Left renal pelvis (tissue), 4 donors: ENCODE results near the gene IRGC. TPM values are rescaled to one million over a fixed set of nuclear protein-coding genes. Genes with fewer than 3 reads are reported as not detected.

Source experiments
- DNase-seq, 4 donors: peaks; one replicate each; pipeline ENCODE4 v3.0.0-alpha.2; 2013; ENCODE audit warnings: low read depth in 4 of 4, low spot score in 3 of 4
- polyA plus RNA-seq, 4 donors: library from polyadenylated mRNA; unstranded; fragments of 120-200 nt; gene quantifications; one replicate each; pipeline ENCODE4 v1.2.1, GENCODE V29; 2013; ENCODE audit not compliant: insufficient read length in 4 of 4

IRGC gene
- polyA plus RNA-seq, 4 donors, result not detected

DNA sequence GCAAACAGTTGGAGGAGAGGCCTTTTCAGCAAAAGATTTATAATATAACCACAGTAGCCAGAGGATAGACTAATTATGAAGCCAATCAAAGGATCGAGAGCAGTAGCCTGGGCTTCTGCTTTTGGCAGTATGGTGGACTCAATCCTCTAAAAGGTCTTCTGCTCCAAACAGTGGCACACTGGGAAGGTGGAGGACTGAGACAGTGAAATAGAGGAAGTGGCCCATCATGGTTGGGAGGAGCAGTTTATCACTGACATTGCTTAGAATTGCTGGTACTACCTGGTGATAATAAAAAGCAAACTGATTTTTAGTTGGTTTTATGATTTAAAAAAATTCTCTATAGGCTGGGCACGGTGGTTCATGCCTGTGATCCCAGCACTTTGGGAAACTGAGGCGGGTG, 25.0 kb upstream of the IRGC start:
- no peak for DNase-seq

DNA sequence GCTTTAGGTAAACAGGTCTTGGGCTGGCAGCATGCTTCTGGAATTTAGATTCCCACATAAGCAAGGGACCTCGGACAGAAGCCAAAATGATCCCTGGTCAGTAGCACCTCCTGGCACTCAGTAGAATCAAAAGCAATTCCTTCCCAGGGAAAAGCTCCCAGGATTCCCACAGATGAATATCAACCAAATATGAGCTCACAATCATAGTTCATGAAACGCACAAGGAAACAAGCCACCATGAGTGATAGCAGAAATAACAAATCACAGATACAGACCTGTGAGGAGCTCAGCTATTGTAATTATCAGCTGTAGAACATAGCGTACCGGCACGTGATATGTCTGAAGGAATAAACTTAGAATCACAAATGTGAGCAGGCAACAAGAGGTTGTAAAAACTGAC, 24.1 kb upstream of the IRGC start:
- DNase-seq, result no peak

DNA sequence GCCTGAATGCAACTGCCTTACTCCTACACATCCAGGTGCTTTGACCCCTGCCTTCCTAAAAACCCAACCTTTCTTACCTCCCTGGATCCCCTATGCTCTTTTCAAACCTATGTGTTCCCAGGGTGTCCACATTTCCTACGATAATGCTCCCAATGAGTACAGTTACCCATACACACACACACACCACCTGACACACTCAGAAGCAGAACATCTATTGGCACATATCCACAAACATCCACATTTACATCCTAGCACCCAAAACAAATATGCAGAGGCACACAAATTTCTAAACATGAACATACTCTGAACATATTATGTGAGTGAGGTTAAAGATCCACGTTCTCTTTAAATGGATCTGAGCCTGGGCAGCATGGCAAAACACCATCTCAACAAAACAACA, 23.5 kb upstream of the IRGC start:
- DNase-seq, result no peak

DNA sequence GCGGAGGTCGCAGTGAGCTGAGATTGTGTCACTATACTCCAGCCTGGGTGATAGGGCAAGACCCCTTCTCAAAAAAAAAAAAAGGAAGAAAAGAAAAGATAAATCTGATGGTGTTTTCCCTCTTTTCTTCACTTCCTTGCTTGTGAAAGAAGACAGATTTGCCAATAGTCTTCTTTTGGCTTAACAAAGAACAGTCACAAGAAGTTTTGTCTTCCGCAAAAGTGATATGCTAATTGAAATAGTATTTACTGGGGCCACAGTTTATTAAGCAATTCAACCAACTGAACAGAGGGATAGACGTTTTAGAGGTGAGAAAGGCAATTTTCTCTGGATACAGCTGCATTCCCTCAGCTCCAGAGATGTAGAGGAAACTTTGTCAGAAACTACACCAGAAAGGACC, 23.0 kb upstream of the IRGC start:
- no peak for DNase-seq

DNA sequence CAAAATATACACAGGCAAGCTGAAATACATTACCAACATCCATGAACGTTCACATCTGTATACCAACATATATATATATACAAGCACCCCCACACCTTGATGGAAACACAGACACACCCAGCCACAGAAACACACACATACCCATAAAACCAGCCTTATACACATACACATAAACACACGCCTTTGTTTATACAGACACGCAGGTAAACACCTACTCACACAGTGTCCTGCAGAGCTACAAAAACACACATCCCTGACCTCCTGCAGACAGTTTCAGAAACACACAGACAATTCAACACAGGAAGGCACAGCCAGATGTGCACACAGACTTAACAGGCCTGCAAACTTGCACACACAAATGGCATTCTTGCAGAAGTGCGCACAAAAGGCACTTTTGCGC, 21.3 kb upstream of the IRGC start:
- DNase-seq, result no peak

DNA sequence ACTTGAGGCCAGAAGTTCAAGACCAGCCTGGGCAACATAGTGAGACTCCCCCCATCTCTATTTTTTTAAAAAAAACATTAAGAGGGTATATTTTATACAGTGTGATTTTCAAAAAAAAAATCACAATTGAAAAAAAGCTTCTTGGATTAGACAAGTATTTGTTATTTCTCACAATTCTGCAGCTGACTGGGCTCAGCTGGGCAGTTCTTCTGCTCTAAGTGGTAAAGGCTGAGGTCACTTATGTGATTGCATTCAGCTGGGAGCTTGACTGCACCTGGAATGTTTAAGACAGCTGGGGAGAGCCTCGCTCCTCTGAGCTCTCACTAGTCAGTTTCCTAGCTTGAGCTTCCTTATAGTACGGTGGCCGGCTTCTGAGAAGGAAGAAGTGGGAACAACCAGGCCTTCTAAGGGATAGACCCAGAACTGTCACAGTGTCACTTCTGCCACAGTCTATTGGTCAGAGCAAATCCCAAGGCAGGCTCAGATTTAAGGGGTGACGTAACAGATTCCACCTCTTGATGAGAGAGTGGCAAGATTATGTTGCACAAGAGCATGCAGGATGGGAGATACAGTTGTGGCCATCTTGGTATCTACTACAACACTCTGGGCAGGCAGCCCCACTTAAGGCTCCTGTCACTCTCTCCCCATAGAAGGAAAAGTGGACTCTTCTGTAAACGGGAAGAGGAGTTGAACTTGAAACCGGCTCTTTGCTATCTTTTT, 19.7 kb upstream of the IRGC start:
- no peak for DNase-seq

DNA sequence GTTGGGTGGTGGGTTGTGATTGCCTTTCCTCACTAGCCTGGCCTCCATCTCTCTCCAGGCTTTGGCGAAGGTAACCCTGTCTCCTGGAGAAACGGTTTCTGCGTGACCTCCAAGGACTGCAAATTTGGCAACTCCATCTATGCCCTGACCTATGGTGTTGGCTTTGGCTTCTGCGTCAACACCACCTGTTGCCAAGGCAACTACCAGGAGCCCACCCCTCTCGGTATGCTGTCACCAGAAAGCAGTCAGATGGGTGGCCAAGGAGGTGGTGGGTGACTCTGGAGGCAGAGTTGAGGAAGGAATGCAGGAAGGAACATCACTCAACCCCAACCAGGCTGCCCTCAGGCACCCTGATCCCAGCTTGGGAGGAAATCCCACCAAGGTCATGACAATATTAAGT, 18.6 kb upstream of the IRGC start:
- no peak for DNase-seq

DNA sequence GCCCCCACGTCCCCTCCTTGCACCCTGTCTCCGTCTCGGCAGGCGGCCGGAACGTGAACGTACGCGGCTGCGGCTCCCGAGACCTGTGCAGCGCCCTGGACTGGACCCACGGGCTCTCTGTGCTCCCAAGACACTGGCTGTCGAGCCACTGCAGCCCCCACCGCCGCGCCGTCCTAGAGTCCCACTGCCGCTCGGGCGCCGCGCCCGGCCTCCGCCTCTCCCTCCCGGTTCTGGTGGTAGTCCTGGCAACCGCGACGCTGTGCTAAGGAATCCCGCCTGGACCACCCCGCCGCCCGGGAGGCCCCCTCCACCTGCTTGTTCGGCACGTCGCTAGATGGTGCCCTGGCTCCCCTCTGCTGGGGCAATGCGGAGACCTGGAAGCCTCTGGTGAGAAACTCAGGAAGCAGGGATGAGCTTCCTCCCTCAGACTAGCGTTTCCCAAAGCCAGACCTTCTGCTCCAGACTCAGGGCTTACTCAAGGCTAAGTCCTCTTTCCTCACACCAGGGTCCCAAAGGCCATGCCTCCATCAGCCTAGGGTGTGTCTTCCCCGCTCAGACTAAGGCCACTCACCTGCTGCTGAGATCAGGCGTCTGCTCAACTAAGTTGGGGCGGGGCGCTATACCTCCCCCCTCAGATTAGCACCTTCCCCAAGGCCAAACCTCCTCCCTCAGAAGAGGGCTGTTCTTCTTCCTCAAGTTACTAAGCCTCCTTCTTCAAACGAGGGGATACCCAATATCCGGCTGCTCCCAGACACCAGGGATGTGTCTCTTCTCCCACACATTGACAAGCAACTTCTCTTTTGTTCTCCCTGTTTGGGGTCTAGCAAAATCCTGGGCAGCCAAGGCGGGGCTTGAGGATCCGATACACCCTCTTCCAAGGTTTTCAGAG, 16.1 kb upstream of the IRGC start:
- peak in 3 of 4 donors; percentile 14 to 29 (median 27) for DNase-seq

DNA sequence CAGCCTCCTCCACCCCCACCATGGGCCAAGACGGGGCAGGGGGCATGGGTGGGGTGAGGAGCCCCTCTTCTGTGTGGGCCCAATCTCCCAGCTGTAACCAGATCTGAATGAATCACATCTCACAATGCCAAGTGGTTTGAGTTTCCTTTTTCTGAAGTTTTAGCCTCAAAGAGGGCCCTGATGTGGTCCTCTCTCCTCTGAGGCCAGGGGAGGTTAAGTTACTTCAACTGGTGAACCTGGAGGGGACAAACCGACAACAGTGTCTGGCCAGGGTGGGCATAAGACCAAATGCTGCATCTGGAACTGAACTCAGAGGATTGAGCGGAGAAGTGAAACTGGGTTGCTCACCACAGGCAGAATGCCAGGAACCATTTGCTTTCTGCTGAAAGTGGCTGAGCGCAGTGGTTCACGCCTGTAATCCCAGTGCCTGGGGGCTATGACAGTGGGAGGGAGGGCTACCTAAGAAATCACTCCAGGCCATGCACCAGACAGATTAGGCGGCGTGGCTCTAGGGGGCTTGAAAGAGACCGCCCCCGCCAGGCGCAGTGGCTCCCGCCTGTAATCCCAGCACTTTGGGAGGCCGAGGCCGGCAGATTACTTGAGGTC, 15.4 kb upstream of the IRGC start:
- DNase-seq, result no peak

DNA sequence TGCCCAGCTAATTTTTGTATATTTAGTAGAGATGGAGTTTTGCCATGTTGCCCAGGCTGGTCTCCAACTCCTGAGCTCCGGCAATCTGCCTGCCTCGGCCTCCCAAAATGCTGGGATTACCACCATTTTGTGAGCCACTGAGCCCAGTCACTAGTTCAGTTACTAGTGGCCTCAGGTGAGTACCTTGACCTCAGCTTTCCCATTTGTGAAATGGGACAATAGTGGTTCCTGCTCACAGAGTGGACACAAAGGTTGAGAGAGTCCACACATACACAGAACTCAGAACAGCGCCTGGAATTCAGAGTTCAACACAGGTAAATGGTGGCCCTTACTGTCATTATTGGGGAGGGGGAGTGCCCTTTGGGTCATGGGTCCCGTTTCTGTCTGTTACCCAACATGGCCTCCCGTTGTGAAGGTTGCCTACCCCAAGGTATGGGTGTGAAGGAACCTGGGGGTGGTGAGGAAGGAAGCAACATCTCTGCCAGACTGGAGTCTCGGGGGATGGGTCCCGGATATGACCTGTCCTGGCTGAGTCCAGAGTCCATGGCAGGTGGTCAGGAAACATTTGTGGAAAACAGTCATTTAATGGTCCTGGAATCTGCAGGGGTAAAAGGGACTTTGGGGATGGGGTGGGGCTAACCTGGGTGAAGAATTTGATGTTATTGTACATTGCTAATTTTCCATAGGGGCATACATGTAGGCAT, 11.7 kb upstream of the IRGC start:
- no peak for DNase-seq

DNA sequence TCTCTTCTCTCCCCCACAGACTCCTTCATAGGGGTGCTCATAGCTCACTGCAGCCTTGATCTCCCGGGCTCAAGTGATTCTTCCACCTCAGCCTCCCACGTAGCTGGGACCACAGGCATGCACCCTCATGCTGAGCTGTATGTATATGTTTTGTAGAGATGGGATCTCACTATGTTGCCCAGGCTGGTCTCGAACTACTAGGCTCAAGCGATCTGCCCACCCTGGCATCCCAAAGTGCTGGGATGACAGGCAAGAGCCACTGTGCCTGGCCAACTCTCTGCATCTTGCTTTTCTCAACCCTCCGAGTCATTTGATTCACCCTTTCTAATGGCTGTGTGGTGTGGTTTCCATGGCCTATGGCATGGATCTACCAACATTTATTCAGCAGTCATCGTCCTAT, 10.1 kb upstream of the IRGC start:
- DNase-seq, result no peak

DNA sequence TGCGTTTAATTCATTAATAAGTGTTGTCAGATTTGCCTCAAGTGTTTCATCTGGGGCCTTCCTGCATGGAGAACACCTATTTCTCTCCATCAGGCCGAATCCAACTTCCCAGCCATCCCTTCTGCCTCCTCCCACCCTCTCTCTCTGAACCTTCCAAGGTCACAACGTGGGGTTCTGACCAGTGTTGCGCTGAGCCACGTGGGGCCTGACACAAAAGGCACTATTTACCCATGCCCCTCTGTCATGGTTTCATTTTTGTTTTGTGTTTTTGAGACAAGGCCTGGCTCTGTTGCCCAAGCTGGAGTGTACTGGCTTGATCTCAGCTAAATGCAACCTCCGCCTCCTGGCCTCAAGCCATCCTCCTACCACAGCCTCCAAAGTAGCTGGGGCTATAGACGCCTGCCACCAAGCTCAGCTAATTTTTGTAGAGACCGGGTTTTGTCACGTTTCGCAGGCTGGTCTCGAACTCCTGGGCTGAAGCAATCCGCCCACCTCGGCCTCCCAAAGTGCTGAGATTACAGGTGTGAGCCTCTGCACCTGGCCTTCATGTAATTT, 8.6 kb upstream of the IRGC start:
- DNase-seq, result no peak

DNA sequence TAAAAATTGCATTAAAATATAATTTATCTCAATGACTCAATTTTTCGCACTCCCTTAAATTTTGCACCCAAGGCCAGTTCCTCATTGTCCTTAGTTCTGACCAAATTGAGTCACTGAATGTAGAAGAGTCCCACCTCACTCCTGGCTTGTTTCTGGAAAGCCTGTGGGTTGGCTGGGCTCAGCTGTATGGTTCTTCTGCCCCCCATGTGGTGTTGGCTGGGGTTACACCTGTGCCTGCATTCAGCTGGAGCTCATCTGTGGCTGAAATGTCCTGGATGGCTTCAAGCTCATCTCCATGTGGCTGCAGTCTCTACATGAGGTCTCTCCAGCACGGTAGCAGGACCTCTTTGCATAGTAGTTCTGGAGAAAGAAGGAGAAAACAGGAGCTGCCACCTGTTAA, 7.2 kb upstream of the IRGC start:
- DNase-seq, result no peak

DNA sequence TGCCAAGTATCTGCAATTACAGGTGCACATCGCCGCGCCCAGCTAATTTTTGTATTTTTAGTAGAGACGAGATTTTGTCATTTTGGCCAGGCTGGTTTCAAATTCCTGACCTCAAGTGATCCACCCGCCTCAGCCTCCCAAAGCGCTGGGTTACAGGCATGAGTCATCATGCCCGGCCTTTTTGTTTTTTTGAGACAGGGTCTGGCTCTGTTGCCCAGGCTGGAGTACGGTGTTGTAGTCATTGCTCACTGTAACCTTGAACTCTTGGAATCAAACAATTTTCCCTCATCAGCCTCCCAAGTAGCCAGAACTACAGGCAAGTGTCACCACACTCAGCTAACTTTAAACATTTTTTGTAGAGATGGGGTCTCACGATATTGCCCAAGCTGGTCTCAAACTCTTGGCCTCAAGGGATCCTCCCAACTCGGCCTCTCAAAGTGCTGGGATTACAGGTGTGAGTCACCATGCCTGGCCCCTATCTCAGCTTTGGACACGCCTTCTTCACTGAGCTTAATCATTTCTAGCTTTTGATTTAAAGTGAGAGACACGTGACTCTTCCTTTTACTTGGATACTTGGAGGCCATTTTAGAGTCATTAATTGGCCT, 4.0 kb upstream of the IRGC start:
- no peak for DNase-seq

DNA sequence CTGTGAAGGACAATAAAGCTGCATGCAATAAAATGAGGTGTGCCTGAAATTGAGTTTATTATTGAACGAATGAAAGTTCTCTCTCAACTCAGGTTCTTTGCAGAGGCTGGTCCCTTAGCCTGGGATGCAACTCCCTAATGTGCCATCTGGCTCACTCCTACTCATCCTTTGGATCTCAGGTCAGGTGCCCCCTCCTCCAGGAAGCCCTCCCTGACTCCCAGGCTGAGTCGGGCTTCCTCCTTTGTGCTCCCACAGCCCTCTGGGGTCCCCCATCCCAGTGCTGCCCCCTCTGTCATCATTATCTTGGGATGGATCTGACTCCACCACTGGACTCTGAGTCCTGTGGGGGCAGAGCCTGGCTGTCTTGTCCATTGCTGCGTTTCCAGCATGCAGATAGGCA, 2.7 kb upstream of the IRGC start:
- no peak for DNase-seq

DNA sequence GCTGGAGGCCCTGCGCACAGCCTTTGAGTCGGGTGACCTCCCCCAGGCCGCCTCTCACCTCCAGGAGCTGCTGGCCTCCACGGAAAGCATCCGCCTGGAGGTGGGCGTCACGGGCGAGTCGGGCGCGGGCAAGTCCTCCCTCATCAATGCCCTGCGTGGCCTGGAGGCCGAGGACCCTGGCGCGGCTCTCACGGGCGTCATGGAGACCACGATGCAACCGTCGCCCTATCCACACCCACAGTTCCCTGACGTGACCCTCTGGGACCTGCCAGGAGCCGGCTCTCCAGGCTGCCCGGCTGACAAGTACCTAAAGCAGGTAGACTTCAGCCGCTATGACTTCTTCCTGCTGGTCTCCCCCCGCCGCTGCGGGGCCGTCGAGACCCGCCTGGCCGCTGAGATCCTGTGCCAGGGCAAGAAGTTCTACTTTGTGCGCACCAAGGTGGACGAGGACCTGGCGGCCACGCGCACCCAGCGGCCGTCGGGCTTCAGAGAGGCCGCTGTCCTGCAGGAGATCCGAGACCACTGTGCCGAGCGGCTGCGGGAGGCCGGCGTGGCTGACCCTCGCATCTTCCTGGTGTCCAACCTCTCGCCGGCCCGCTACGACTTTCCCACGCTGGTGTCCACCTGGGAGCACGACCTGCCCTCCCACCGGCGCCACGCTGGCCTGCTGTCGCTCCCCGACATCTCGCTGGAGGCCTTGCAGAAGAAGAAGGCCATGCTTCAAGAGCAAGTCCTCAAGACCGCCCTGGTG, 2.9 kb downstream of the IRGC start:
- no peak for DNase-seq

DNA sequence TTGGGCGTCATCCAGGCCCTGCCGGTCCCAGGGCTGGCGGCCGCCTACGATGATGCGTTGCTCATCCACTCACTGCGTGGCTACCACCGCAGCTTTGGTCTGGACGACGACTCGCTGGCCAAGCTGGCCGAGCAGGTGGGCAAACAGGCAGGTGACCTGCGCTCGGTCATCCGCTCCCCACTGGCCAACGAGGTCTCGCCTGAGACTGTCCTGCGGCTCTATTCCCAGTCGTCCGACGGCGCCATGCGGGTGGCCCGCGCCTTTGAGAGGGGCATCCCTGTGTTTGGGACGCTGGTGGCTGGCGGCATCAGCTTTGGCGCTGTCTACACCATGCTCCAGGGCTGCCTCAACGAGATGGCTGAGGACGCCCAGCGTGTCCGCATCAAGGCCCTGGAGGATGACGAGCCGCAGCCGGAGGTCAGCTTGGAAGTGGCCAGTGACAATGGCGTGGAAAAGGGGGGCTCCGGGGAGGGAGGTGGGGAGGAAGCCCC, 3.5 kb downstream of the IRGC start:
- no peak for DNase-seq

DNA sequence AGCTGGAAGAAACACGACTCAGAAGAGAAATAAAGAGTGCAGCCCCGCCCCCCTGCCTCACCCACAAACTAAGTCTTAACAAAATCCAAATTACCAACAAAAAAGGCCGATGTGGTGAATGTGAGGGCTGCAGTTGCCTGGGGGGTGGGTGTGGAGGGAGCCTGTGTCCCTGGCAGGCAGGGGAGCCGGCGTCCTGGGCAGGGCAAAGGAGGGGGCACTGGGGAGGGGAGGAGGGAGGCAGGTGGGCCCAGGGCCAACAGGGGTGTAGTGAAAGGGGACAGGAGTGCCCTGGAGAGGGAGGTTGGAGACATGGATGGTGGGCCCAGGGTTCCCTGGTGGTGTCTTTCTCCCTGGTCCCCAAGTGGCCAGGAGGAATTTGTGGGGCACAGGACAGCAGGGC, 4.0 kb downstream of the IRGC start:
- DNase-seq, result no peak

DNA sequence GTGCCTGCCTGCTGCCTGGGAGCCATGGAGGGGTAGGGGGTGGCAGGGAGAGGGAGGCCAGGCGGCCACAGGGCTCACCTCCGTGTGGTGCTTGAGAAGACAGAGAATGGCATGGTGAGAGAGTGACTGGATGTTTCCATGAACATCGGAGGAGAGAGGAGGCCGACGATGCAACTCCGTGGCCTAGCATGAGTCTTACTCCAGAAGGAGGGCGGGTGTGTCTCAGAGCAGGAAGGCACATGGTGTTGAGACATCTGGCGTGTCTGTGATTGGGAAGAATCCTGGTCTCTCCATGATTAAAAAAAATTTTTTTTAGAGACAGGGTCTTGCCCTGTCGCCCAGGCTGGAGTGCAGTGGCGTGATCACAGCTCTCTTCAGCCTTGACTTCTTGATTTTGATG, 5.1 kb downstream of the IRGC start:
- no peak for DNase-seq
